Keratinocyte (primary cell): Measurements from ENCODE around the gene PXDN. TPM values are rescaled to one million over a fixed set of nuclear protein-coding genes. Genes with fewer than 3 reads are reported as not detected.
A peak's percentile ranks its signal among the peaks of the same experiment; 100 is the strongest.

Experiments
- DNase-seq: peaks from one replicate; pipeline ENCODE4 v3.0.0-alpha.2; 2011; ENCODE audit warnings: low read depth, missing footprints, low spot score
- FAIRE-seq: peaks from 2 replicates; lab custom pipeline; 2011; peaks lifted over from hg19 to GRCh38; lab: Jason Lieb, UNC
- H2AFZ ChIP-seq: 2 replicates; pipeline ENCODE4 v1.6.0; 2012; ENCODE audit warnings: low read length, control low read depth, inconsistent platforms; ENCODE audit not compliant: control insufficient read depth
- H3K27ac ChIP-seq: 2 replicates; pipeline ENCODE4 v1.5.1; 2011; ENCODE audit warnings: low read length; ENCODE audit not compliant: control insufficient read depth, insufficient read depth
- H3K27me3 ChIP-seq: 3 replicates; pipeline ENCODE4 v1.6.0; 2011; ENCODE audit warnings: low read length; ENCODE audit not compliant: control insufficient read depth, insufficient read depth; ENCODE audit errors: extremely low read depth
- H3K36me3 ChIP-seq, 2 experiments: 2 replicates in 1 of 2; 3 replicates in 1 of 2; pipeline ENCODE4 v1.5.1; 2011; ENCODE audit warnings: low read length in 2 of 2, mild to moderate bottlenecking in 1 of 2; ENCODE audit not compliant: control insufficient read depth in 2 of 2, insufficient read depth in 2 of 2; ENCODE audit errors: extremely low read depth in 1 of 2
- H3K4me1 ChIP-seq: 3 replicates; pipeline ENCODE4 v1.5.1; 2011; ENCODE audit warnings: low read length; ENCODE audit not compliant: control insufficient read depth, insufficient read depth; ENCODE audit errors: extremely low read depth
- H3K4me2 ChIP-seq: 3 replicates; pipeline ENCODE4 v1.6.0; 2011; ENCODE audit warnings: low read depth, low read length; ENCODE audit not compliant: control insufficient read depth, insufficient read depth; ENCODE audit errors: extremely low read depth
- H3K4me3 ChIP-seq, 3 experiments: fragments of 200-600 bp in 1 of 3; sonication (generic) in 1 of 3; 2 replicates in 2 of 3; 3 replicates in 1 of 3; pipeline ENCODE4 v1.5.1; 2011 to 2016; ENCODE audit warnings: low read length in 3 of 3, mild to moderate bottlenecking in 3 of 3, control low read depth in 2 of 3, inconsistent platforms in 1 of 3, low read depth in 1 of 3, mixed read lengths in 1 of 3, mixed run types in 1 of 3, moderate library complexity in 1 of 3; ENCODE audit not compliant: control insufficient read depth in 2 of 3, insufficient read depth in 2 of 3; ENCODE audit errors: extremely low read depth in 1 of 3
- H3K79me2 ChIP-seq: 2 replicates; pipeline ENCODE4 v1.6.0; 2012; ENCODE audit warnings: low read length; ENCODE audit not compliant: control insufficient read depth, insufficient read depth
- H3K9ac ChIP-seq: 3 replicates; pipeline ENCODE4 v1.6.0; 2011; ENCODE audit warnings: low read length; ENCODE audit not compliant: control insufficient read depth, insufficient read depth; ENCODE audit errors: extremely low read depth
- H3K9me1 ChIP-seq: 3 replicates; pipeline ENCODE4 v1.6.0; 2011; ENCODE audit warnings: low read length; ENCODE audit not compliant: control insufficient read depth, insufficient read depth; ENCODE audit errors: extremely low read depth
- H3K9me3 ChIP-seq: 2 replicates; pipeline ENCODE4 v1.5.1; 2012; ENCODE audit warnings: low read depth, low read length; ENCODE audit not compliant: control insufficient read depth
- H4K20me1 ChIP-seq: 3 replicates; pipeline ENCODE4 v1.6.0; 2011; ENCODE audit warnings: low read length; ENCODE audit not compliant: control insufficient read depth, insufficient read depth; ENCODE audit errors: extremely low read depth
- EZH2 ChIP-seq: IDR thresholded peaks from one replicate; pipeline ENCODE4 v1.6.1; 2012; ENCODE audit warnings: inconsistent platforms, mild to moderate bottlenecking, low read length, moderate library complexity
- dilution Hi-C: fragments of 300-500 bp; cut with MboI; formaldehyde crosslinking; loops from one replicate; pipeline ENCODE4 v1.7.0; 2020; ENCODE audit warnings: low sequenced_read_pairs; ENCODE audit not compliant: extremely low pct_ligation_motif_present
- polyA plus RNA-seq, 5 experiments: library from polyadenylated mRNA; depleted of rRNA in 3 of 5; stranded (reverse) in 3 of 5; stranded (forward) in 1 of 5; unstranded in 1 of 5; fragments of >200 nt; gene quantifications; 1 replicate in 1 of 5; 2 replicates in 3 of 5; 3 replicates in 1 of 5; pipeline versions ENCODE4 v1.2.1 to v1.2.3, GENCODE V29; 2011 to 2012; ENCODE audit warnings: missing spikeins in 2 of 5, low read depth in 1 of 5, low replicate concordance in 1 of 5
- TF ChIP-seq, protein P1 (sequence below), 3 experiments: IDR thresholded peaks in 1 of 3; conservative IDR thresholded peaks in 1 of 3; optimal IDR thresholded peaks in 1 of 3; 2 replicates in 2 of 3; 3 replicates in 1 of 3; pipeline versions ENCODE3 to v1.5.1; 2011; ENCODE audit warnings: low read length in 3 of 3, mild to moderate bottlenecking in 3 of 3, moderate library complexity in 2 of 3, control low read depth in 1 of 3, inconsistent platforms in 1 of 3; ENCODE audit not compliant: insufficient read depth in 2 of 3; ENCODE audit errors: extremely low read depth in 1 of 3

The PXDN gene
- polyA plus RNA-seq, 1 donor (not counting 4 experiments of a cell fraction or from before 2014, with no cell fraction given), result 36.7 TPM

DNA sequence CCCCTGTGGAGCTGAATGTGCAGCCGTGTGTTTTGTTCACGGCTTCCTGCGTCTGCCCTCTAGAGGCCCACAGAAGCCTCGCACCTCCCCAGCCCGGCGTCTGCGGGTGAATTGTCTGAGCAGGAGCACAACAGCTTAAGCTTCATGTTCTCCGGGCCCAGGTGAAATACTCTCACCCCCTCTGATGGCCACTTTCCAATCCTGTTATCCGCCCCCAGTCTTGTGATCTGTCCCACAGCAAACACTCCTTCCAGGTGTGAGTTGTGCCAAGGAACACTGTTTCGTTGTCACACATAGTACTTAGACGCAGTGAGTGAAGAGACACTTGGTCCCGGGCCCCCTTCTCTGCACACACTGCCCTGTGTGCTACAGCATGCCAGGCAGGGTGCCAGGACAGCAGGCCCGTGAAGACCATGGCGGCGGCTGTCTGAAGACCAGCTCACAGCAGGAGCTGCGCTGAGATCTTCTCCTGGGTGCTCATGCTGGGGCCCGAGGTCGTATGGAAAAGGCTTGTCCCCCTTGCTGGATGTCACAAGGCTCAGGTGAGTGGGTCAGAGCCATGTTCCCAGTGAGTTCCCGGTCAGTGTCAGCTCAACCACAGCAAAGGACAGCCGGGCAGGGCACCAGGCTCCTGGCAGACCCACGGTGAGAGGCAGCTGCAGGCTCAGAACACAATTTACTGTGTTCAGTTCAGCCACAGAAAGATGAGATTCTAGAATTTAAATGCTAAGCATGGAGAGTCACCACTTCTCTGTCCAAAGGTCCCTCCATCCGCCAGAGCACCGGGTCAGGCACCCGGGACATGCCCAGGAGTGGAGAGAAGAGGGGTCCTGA lies 6.8 kb upstream of the PXDN start:
- FAIRE-seq, result no peak
- Histone ChIP-seq H3K9me1 (no peaks in the 10 kb centered on the region), H3K4me2 (no peak overlapping the region), H3K27me3 (peaks cover 27% of the 10 kb centered on the region), H3K36me3 (no peaks in the 10 kb centered on the region), H3K9me3 (peaks cover 2% of the 10 kb centered on the region), H3K27ac (no peak overlapping the region), H3K4me1 (no peaks in the 10 kb centered on the region), H2AFZ (no peak overlapping the region), H3K79me2 (no peaks in the 10 kb centered on the region), H3K4me3 (no peak overlapping the region), H4K20me1 (no peaks in the 10 kb centered on the region), H3K9ac (no peak overlapping the region)
- no peak for DNase-seq
- no peak for TF ChIP-seq EZH2
- TF ChIP-seq, protein P1, sequence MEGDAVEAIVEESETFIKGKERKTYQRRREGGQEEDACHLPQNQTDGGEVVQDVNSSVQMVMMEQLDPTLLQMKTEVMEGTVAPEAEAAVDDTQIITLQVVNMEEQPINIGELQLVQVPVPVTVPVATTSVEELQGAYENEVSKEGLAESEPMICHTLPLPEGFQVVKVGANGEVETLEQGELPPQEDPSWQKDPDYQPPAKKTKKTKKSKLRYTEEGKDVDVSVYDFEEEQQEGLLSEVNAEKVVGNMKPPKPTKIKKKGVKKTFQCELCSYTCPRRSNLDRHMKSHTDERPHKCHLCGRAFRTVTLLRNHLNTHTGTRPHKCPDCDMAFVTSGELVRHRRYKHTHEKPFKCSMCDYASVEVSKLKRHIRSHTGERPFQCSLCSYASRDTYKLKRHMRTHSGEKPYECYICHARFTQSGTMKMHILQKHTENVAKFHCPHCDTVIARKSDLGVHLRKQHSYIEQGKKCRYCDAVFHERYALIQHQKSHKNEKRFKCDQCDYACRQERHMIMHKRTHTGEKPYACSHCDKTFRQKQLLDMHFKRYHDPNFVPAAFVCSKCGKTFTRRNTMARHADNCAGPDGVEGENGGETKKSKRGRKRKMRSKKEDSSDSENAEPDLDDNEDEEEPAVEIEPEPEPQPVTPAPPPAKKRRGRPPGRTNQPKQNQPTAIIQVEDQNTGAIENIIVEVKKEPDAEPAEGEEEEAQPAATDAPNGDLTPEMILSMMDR (optimal IDR thresholded peaks at IDR 0.05 in 1 of 3, IDR thresholded peaks at IDR 0.05 in 1 of 3, conservative IDR thresholded peaks at IDR 0.05 in 1 of 3; ENCODE audit: extremely low read depth in 1 of 3, insufficient read depth in 2 of 3, low read length in 3 of 3), result peak; percentile 77 to 95 (median 82)
- dilution Hi-C loops, result no loop called here

DNA sequence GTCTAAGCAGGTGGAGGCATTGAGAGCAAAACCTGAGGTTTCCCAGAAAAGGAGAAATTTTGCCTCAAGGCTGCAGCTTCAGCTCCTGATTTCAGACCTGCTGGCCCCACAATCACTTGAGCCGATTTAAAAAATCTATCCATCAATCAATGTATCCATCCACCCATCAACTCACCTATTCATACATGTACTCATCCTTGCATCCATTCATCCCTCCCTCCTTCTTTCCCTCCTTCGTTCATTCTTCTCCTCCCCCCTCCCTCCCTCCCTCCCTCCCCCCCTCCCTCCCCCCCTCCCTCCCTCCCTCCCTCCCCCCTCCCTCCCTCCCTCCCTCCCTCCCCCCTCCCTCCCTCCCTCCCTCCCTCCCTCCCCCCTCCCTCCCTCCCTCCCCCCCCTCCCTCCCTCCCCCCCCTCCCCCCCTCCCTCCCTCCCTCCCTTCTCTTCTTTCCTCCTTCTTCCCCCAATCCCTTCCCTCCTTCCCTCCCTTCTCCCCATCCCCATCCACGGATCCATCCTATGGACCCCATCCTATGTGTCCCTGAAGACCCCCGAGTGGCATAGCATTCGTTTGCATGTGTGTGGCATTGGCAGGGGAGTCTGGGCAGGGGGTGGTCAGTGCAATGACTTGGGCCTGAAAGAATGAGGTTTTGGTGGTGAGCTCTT lies 6.1 kb upstream of the PXDN start:
- Histone ChIP-seq H3K27me3 (peaks cover 34% of the 10 kb centered on the region), H3K9me1 (no peaks in the 10 kb centered on the region), H3K27ac (no peak overlapping the region), H3K79me2 (no peaks in the 10 kb centered on the region), H3K36me3 (no peaks in the 10 kb centered on the region), H2AFZ (no peak overlapping the region), H4K20me1 (no peaks in the 10 kb centered on the region), H3K4me3 (no peak overlapping the region), H3K9me3 (peaks cover 2% of the 10 kb centered on the region), H3K4me1 (peaks cover under 1% of the 10 kb centered on the region), H3K4me2 (no peak overlapping the region), H3K9ac (no peak overlapping the region)
- no peak for FAIRE-seq
- no peak for DNase-seq
- dilution Hi-C loops, result no loop called here
- TF ChIP-seq, protein P1 (optimal IDR thresholded peaks at IDR 0.05 in 1 of 3, IDR thresholded peaks at IDR 0.05 in 1 of 3, conservative IDR thresholded peaks at IDR 0.05 in 1 of 3; ENCODE audit: extremely low read depth in 1 of 3, insufficient read depth in 2 of 3, low read length in 3 of 3), result no peak
- TF ChIP-seq EZH2, result no peak
